ENCODE data around the gene DDX60. TPM values are rescaled to one million over a fixed set of nuclear protein-coding genes. Genes with fewer than 3 reads are reported as not detected.

DDX60 gene
- 10 to 100 TPM in 3 of 4 donors, 1 to 10 TPM in 1; 5.7 to 19.6 (median 13.0) TPM for polyA plus RNA-seq
- long read RNA-seq, donor 1, full-length matches to known transcripts: 2 of 2 reads
- long read RNA-seq, donor 1, partial matches to known transcripts: 0 of 2 reads
- long read RNA-seq, donor 1, other reads (novel, unspliced or antisense): 0 of 2 reads
- long read RNA-seq, donor 2: 0 reads
- long read RNA-seq, donor 3, full-length matches to known transcripts: 1 of 1 reads
- long read RNA-seq, donor 3, partial matches to known transcripts: 0 of 1 reads
- long read RNA-seq, donor 3, other reads (novel, unspliced or antisense): 0 of 1 reads
- long read RNA-seq, donor 4: 0 reads
- long read RNA-seq, donor 5: 0 reads
- long read RNA-seq, donor 6: 0 reads
- long read RNA-seq, donor 7: 0 reads
- long read RNA-seq, donor 8: 0 reads
- long read RNA-seq, donor 9, partial matches to known transcripts: 0 of 1 reads
- long read RNA-seq, donor 9, other reads (novel, unspliced or antisense): 0 of 1 reads
- long read RNA-seq, donor 10, full-length matches to known transcripts: 1 of 1 reads
- long read RNA-seq, donor 10, partial matches to known transcripts: 0 of 1 reads
- long read RNA-seq, donor 10, other reads (novel, unspliced or antisense): 0 of 1 reads

GRCh38 chr4:168318266-168318895, at the start of gene DDX60:
Gene DDX60, minus strand, starts transcription at chr4:168318752. Its CDS starts 7,493 bp downstream, at chr4:168311259.
- H3K27ac ChIP-seq (ENCODE audit: low read depth in 1 of 3, low read length in 2 of 3): peak within 1 kb of the TSS; percentile 97 to 100 (median 100)
- peaks cover 0 to 3% (median 0%) of the 10 kb centered on the region in 3 donors for H3K36me3 ChIP-seq (ENCODE audit: control insufficient read depth in 3 of 3, insufficient read depth in 2 of 3, low read depth in 1 of 3, low read length in 3 of 3)
- no peaks in the 10 kb centered on the region for H3K27me3 ChIP-seq (ENCODE audit: control insufficient read depth in 3 of 3, insufficient read depth in 3 of 3, low read length in 3 of 3)
- DNase-seq (peak; percentile 95), FAIRE-seq (no peak)
- 0 to 1% (median 0%) methylated on average over 38 of the region's 38 CpGs for WGBS, 3 donors
- peaks cover 5 to 11% (median 7%) of the 10 kb centered on the region in 3 donors for H3K4me1 ChIP-seq (ENCODE audit: control insufficient read depth in 3 of 3, insufficient read depth in 2 of 3, low read depth in 1 of 3, low read length in 2 of 3)
- no peaks in the 10 kb centered on the region for H3K9me3 ChIP-seq (ENCODE audit: control insufficient read depth in 2 of 2, insufficient read depth in 1 of 2, low read depth in 1 of 2, low read length in 1 of 2)
- H3K4me3 ChIP-seq (ENCODE audit: low read depth in 1 of 3, low read length in 3 of 3): peak within 1 kb of the TSS; percentile 80 to 95 (median 91)

- no peak for DNase-seq
- H3K36me3 ChIP-seq (ENCODE audit: control insufficient read depth in 3 of 3, insufficient read depth in 2 of 3, low read depth in 1 of 3, low read length in 3 of 3): peaks cover 3 to 15% (median 3%) of the 10 kb centered on the region in 3 donors
- no peak for FAIRE-seq
- WGBS, 3 donors: 87 to 95% (median 94%) methylated on average over 3 of the region's 3 CpGs
- H3K27ac ChIP-seq (ENCODE audit: low read depth in 1 of 3, low read length in 2 of 3): no peak overlapping the region
- no peaks in the 10 kb centered on the region for H3K4me1 ChIP-seq (ENCODE audit: control insufficient read depth in 3 of 3, insufficient read depth in 2 of 3, low read depth in 1 of 3, low read length in 2 of 3)
- H3K9me3 ChIP-seq (ENCODE audit: control insufficient read depth in 2 of 2, insufficient read depth in 1 of 2, low read depth in 1 of 2, low read length in 1 of 2): peaks cover 0 to 5% of the 10 kb centered on the region in 2 donors
- no peaks in the 10 kb centered on the region for H3K27me3 ChIP-seq (ENCODE audit: control insufficient read depth in 3 of 3, insufficient read depth in 3 of 3, low read length in 3 of 3)
- H3K4me3 ChIP-seq (ENCODE audit: low read depth in 1 of 3, low read length in 3 of 3): no peak overlapping the region
Observed at GRCh38 chr4:168367065-168367464, 48.5 kb upstream of the DDX60 start.

- H3K27me3 ChIP-seq (ENCODE audit: control insufficient read depth in 3 of 3, insufficient read depth in 3 of 3, low read length in 3 of 3): no peaks in the 10 kb centered on the region
- H3K4me3 ChIP-seq (ENCODE audit: low read depth in 1 of 3, low read length in 3 of 3): no peak overlapping the region
- no peaks in the 10 kb centered on the region for H3K9me3 ChIP-seq (ENCODE audit: control insufficient read depth in 2 of 2, insufficient read depth in 1 of 2, low read depth in 1 of 2, low read length in 1 of 2)
- 71 to 75% (median 72%) methylated on average over 4 of the region's 4 CpGs for WGBS, 3 donors
- peaks cover 4 to 10% (median 7%) of the 10 kb centered on the region in 3 donors for H3K36me3 ChIP-seq (ENCODE audit: control insufficient read depth in 3 of 3, insufficient read depth in 2 of 3, low read depth in 1 of 3, low read length in 3 of 3)
- no peak overlapping the region for H3K27ac ChIP-seq (ENCODE audit: low read depth in 1 of 3, low read length in 2 of 3)
- DNase-seq (no peak), FAIRE-seq (no peak)
- H3K4me1 ChIP-seq (ENCODE audit: control insufficient read depth in 3 of 3, insufficient read depth in 2 of 3, low read depth in 1 of 3, low read length in 2 of 3): no peaks in the 10 kb centered on the region
Observed at GRCh38 chr4:168362025-168362401, 43.5 kb upstream of the DDX60 start.

DNA sequence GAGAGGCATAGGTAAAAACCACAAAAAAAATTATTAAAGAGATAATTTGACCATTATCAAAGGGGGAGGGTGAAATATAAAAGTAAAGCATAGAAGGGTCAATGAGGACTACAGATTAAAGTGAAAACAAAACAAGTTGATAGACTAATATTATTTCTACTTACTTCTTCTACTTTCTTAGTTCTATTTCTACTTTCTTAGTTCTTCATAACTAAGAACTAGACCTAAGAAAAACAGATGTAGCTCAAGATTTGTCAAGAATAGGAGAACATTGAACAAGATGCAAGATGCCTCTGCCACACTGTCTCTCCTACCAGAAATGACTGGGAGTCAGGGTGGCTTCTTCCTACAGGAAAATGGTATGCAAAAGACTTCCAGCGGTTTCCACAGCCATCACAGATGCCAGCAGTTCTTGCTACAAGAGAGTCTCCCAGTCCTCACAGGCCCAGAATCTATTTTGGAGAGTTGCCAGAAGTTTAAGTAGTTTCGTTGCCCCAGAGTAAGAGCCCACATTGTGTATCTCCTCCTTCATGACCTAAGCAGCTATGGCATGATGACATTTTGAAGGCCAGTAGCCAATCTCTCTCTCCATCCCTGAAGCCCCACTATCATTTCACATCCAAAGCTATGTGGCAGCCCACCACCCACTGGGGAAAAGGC, 42.9 kb upstream of the DDX60 start:
- Histone ChIP-seq H3K4me1 (ENCODE audit: control insufficient read depth in 3 of 3, insufficient read depth in 2 of 3, low read depth in 1 of 3, low read length in 2 of 3) (no peaks in the 10 kb centered on the region), H3K4me3 (ENCODE audit: low read depth in 1 of 3, low read length in 3 of 3) (no peak overlapping the region), H3K36me3 (ENCODE audit: control insufficient read depth in 3 of 3, insufficient read depth in 2 of 3, low read depth in 1 of 3, low read length in 3 of 3) (peaks cover 4 to 10% (median 7%) of the 10 kb centered on the region in 3 donors), H3K27me3 (ENCODE audit: control insufficient read depth in 3 of 3, insufficient read depth in 3 of 3, low read length in 3 of 3) (no peaks in the 10 kb centered on the region), H3K27ac (ENCODE audit: low read depth in 1 of 3, low read length in 2 of 3) (no peak overlapping the region), H3K9me3 (ENCODE audit: control insufficient read depth in 2 of 2, insufficient read depth in 1 of 2, low read depth in 1 of 2, low read length in 1 of 2) (no peaks in the 10 kb centered on the region)
- 92 to 100% (median 93%) methylated on average over 2 of the region's 2 CpGs for WGBS, 3 donors
- FAIRE-seq: no peak
- DNase-seq: no peak

DNA sequence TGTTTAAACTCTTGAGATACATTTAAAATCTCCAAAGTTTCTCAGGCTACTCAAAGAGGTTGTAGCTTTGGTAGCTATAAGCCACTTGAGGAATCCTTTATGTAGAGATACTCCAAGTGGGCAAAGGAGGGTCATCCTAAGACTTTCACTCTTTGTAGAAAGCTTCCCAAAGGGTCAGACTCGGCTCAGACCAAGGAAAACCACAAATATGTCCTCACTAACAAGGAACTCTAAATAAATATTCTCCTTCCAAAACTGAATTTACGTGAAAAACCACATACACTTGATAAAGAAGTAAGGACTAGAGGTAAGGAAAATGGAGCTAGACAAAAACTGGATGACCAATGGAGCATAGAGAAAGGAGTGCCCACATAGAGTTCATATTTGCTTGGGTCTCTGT, 41.7 kb upstream of the DDX60 start:
- Histone ChIP-seq H3K36me3 (ENCODE audit: control insufficient read depth in 3 of 3, insufficient read depth in 2 of 3, low read depth in 1 of 3, low read length in 3 of 3) (peaks cover 4 to 10% (median 7%) of the 10 kb centered on the region in 3 donors), H3K4me1 (ENCODE audit: control insufficient read depth in 3 of 3, insufficient read depth in 2 of 3, low read depth in 1 of 3, low read length in 2 of 3) (no peaks in the 10 kb centered on the region), H3K27me3 (ENCODE audit: control insufficient read depth in 3 of 3, insufficient read depth in 3 of 3, low read length in 3 of 3) (no peaks in the 10 kb centered on the region), H3K27ac (ENCODE audit: low read depth in 1 of 3, low read length in 2 of 3) (no peak overlapping the region), H3K9me3 (ENCODE audit: control insufficient read depth in 2 of 2, insufficient read depth in 1 of 2, low read depth in 1 of 2, low read length in 1 of 2) (no peaks in the 10 kb centered on the region), H3K4me3 (ENCODE audit: low read depth in 1 of 3, low read length in 3 of 3) (no peak overlapping the region)
- WGBS, 3 donors: 89 to 92% (median 89%) methylated on average over 2 of the region's 2 CpGs
- DNase-seq: no peak
- no peak for FAIRE-seq

- DNase-seq (no peak), FAIRE-seq (no peak)
- H3K4me3 ChIP-seq (ENCODE audit: low read depth in 1 of 3, low read length in 3 of 3): no peak overlapping the region
- no peaks in the 10 kb centered on the region for H3K27me3 ChIP-seq (ENCODE audit: control insufficient read depth in 3 of 3, insufficient read depth in 3 of 3, low read length in 3 of 3)
- H3K4me1 ChIP-seq (ENCODE audit: control insufficient read depth in 3 of 3, insufficient read depth in 2 of 3, low read depth in 1 of 3, low read length in 2 of 3): no peaks in the 10 kb centered on the region
- H3K27ac ChIP-seq (ENCODE audit: low read depth in 1 of 3, low read length in 2 of 3): no peak overlapping the region
- H3K36me3 ChIP-seq (ENCODE audit: control insufficient read depth in 3 of 3, insufficient read depth in 2 of 3, low read depth in 1 of 3, low read length in 3 of 3): peaks cover 4 to 10% (median 9%) of the 10 kb centered on the region in 3 donors
- WGBS, 3 donors: 47 to 49% (median 49%) methylated on average over 2 of the region's 2 CpGs
- peaks cover under 1 to 3% of the 10 kb centered on the region in 2 donors for H3K9me3 ChIP-seq (ENCODE audit: control insufficient read depth in 2 of 2, insufficient read depth in 1 of 2, low read depth in 1 of 2, low read length in 1 of 2)
Observed at GRCh38 chr4:168357941-168358340, 39.4 kb upstream of the DDX60 start.

GRCh38 chr4:168353746-168354145, 35.2 kb upstream of the DDX60 start:
- WGBS, 3 donors: 93 to 95% (median 94%) methylated on average over 1 of the region's 1 CpG
- FAIRE-seq (no peak), DNase-seq (no peak)
- Histone ChIP-seq H3K36me3 (ENCODE audit: control insufficient read depth in 3 of 3, insufficient read depth in 2 of 3, low read depth in 1 of 3, low read length in 3 of 3) (peaks cover 0 to 3% (median 2%) of the 10 kb centered on the region in 3 donors), H3K9me3 (ENCODE audit: control insufficient read depth in 2 of 2, insufficient read depth in 1 of 2, low read depth in 1 of 2, low read length in 1 of 2) (peaks cover 1 to 4% of the 10 kb centered on the region in 2 donors), H3K27me3 (ENCODE audit: control insufficient read depth in 3 of 3, insufficient read depth in 3 of 3, low read length in 3 of 3) (no peaks in the 10 kb centered on the region), H3K4me1 (ENCODE audit: control insufficient read depth in 3 of 3, insufficient read depth in 2 of 3, low read depth in 1 of 3, low read length in 2 of 3) (no peaks in the 10 kb centered on the region), H3K4me3 (ENCODE audit: low read depth in 1 of 3, low read length in 3 of 3) (no peak overlapping the region), H3K27ac (ENCODE audit: low read depth in 1 of 3, low read length in 2 of 3) (no peak overlapping the region)

DNA sequence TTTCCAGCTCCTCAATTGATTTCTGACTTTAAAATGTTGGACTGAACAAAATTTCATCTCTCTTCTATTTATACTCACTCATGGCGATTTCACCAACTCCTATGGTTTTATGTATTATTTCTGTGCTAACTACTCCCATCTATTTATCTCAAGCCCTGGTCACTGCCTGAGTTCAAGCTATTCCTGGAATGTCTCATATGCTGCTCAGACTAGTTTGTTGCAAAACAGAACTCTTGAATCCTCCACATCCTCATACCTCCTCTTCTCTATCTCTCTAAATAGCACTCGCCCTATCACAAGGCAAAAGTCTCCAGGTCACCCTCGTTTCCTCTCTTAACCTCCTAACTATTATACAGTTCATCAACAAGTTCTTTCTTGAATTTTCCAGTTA, 19.0 kb upstream of the DDX60 start:
- FAIRE-seq: no peak
- Histone ChIP-seq H3K36me3 (ENCODE audit: control insufficient read depth in 3 of 3, insufficient read depth in 2 of 3, low read depth in 1 of 3, low read length in 3 of 3) (no peaks in the 10 kb centered on the region), H3K27me3 (ENCODE audit: control insufficient read depth in 3 of 3, insufficient read depth in 3 of 3, low read length in 3 of 3) (no peaks in the 10 kb centered on the region), H3K27ac (ENCODE audit: low read depth in 1 of 3, low read length in 2 of 3) (no peak overlapping the region), H3K4me1 (ENCODE audit: control insufficient read depth in 3 of 3, insufficient read depth in 2 of 3, low read depth in 1 of 3, low read length in 2 of 3) (no peaks in the 10 kb centered on the region), H3K4me3 (ENCODE audit: low read depth in 1 of 3, low read length in 3 of 3) (no peak overlapping the region), H3K9me3 (ENCODE audit: control insufficient read depth in 2 of 2, insufficient read depth in 1 of 2, low read depth in 1 of 2, low read length in 1 of 2) (no peaks in the 10 kb centered on the region)
- no peak for DNase-seq
- 83 to 91% (median 88%) methylated on average over 3 of the region's 3 CpGs for WGBS, 3 donors

All from small intestine (tissue), 16 donors.